T-cell (primary cell): ENCODE results near the gene CKB. TPM values are rescaled to one million over a fixed set of nuclear protein-coding genes. Genes with fewer than 3 reads are reported as not detected.
A peak's percentile ranks its signal among the peaks of the same experiment; 100 is the strongest.

Experiments
- ATAC-seq, 4 experiments: fragments of 200-7000 bp in 3 of 4; fragments of 150-1000 bp in 1 of 4; cut with Tn5 transposase; replicated peaks in 1 of 4; 1 replicate in 3 of 4; 2 replicates in 1 of 4; pipeline ENCODE4 v1.10.0; 2021; ENCODE audit warnings: moderate library complexity in 3 of 4, mild to moderate bottlenecking in 2 of 4, moderate number of reproducible peaks in 1 of 4
- CTCF ChIA-PET, 2 donors: fragments of 300-600 bp; sonication (Branson Sonifier 250); formaldehyde crosslinking; loops; one replicate each; lab custom pipeline; 2022; ENCODE audit warnings: antibody characterized with exemption in 2 of 2; lab: Charles Lee
- POLR2A ChIA-PET, 2 donors: fragments of 300-600 bp; sonication (Branson Sonifier 250); formaldehyde crosslinking; loops; one replicate each; lab custom pipeline; 2022; ENCODE audit warnings: antibody characterized with exemption in 2 of 2; lab: Charles Lee
- DNase-seq, 35 experiments: peaks; one replicate each; pipeline versions ENCODE4 v3.0.0 to v3.0.0-alpha.2; 2013 to 2023
- H3K27ac ChIP-seq: one replicate; pipeline ENCODE4 v1.5.1; 2013; ENCODE audit warnings: low read length
- H3K27me3 ChIP-seq, 2 experiments: replicated peaks in 1 of 2; 1 replicate in 1 of 2; 2 replicates in 1 of 2; pipeline versions ENCODE4 v1.6.1 to v1.7.0; 2013; ENCODE audit warnings: low read length in 1 of 2, mixed read lengths in 1 of 2; ENCODE audit not compliant: control insufficient read depth in 2 of 2, insufficient read depth in 2 of 2; ENCODE audit errors: extremely low read depth in 1 of 2
- H3K36me3 ChIP-seq, 2 donors: 1 replicate in 1 of 2; 2 replicates in 1 of 2; pipeline versions ENCODE4 v1.6.1 to v1.7.0; 2013; ENCODE audit warnings: low read length in 1 of 2; ENCODE audit not compliant: control insufficient read depth in 2 of 2, insufficient read depth in 1 of 2; ENCODE audit errors: extremely low read depth in 1 of 2
- H3K4me1 ChIP-seq, 2 experiments: 1 replicate in 1 of 2; 2 replicates in 1 of 2; pipeline versions ENCODE4 v1.6.1 to v1.7.0; 2013; ENCODE audit warnings: low read length in 2 of 2, mixed read lengths in 1 of 2; ENCODE audit not compliant: insufficient read depth in 2 of 2, control insufficient read depth in 1 of 2; ENCODE audit errors: extremely low read depth in 1 of 2
- H3K4me3 ChIP-seq, 2 donors: 1 replicate in 1 of 2; 2 replicates in 1 of 2; pipeline versions ENCODE4 v1.5.1 to v1.7.0; 2013; ENCODE audit warnings: mild to moderate bottlenecking in 2 of 2, low read length in 1 of 2, moderate library complexity in 1 of 2; ENCODE audit not compliant: control insufficient read depth in 1 of 2; ENCODE audit errors: extremely low read depth in 1 of 2
- H3K9me3 ChIP-seq: 2 replicates; pipeline ENCODE4 v1.7.0; 2013
- H3K27ac Mint-ChIP-seq, 2 donors: one replicate each; pipeline ENCODE4 v1.8.0; 2020 to 2021; ENCODE audit warnings: mild to moderate bottlenecking in 2 of 2, mixed read lengths in 2 of 2
- H3K27me3 Mint-ChIP-seq, 2 donors: one replicate each; pipeline ENCODE4 v1.8.0; 2021 to 2022; ENCODE audit warnings: mixed read lengths in 2 of 2
- H3K36me3 Mint-ChIP-seq: one replicate; pipeline ENCODE4 v1.8.0; 2021; ENCODE audit warnings: mixed read lengths
- H3K4me1 Mint-ChIP-seq, 3 donors: one replicate each; pipeline ENCODE4 v1.8.0; 2020 to 2022; ENCODE audit warnings: mixed read lengths in 3 of 3, mild to moderate bottlenecking in 1 of 3
- H3K4me3 Mint-ChIP-seq, 3 donors: one replicate each; pipeline ENCODE4 v1.8.0; 2020 to 2022; ENCODE audit warnings: mild to moderate bottlenecking in 3 of 3, mixed read lengths in 3 of 3, moderate library complexity in 3 of 3
- H3K9me3 Mint-ChIP-seq, 3 donors: one replicate each; pipeline ENCODE4 v1.8.0; 2020 to 2022; ENCODE audit warnings: mixed read lengths in 3 of 3
- WGBS: methylation state at CpG from one replicate; pipeline ENCODE4 v1.1.5; 2013; ENCODE audit warnings: missing lambda C conversion rate; ENCODE audit not compliant: insufficient coverage; 5-methylcytosine and 5-hydroxymethylcytosine counted together
- total RNA-seq, 35 experiments: library from RNA in 6 of 35; stranded (reverse) in 6 of 35; fragments of 120-200 nt in 1 of 35; gene quantifications; one replicate each; pipeline versions ENCODE4 v1.2.1 to v1.2.4 and lab custom pipeline; 2013 to 2026

The CKB gene
- total RNA-seq, 5 donors from 2014 or later (not counting 1 experiment from before 2014, with no cell fraction given), result 4.7 to 7.6 (median 6.6) TPM

GRCh38 chr14:103476065-103476464 is 46.6 kb downstream of the CKB start:
- Mint-ChIP-seq H3K9me3 (no peaks in the 10 kb centered on the region), H3K36me3 (peaks cover 49% of the 10 kb centered on the region), H3K27ac (no peak overlapping the region), H3K4me1 (peaks cover 14 to 15% (median 15%) of the 10 kb centered on the region in 3 donors), H3K4me3 (no peak overlapping the region), H3K27me3 (no peaks in the 10 kb centered on the region)
- Histone ChIP-seq H3K36me3 (peaks cover 11 to 71% of the 10 kb centered on the region in 2 donors), H3K9me3 (no peaks in the 10 kb centered on the region), H3K27ac (no peak overlapping the region), H3K4me1 (peaks cover 5 to 8% of the 10 kb centered on the region in 2 experiments), H3K27me3 (no peaks in the 10 kb centered on the region), H3K4me3 (no peak overlapping the region)
- ATAC-seq (peak in 3 of 4 experiments; percentile 32 to 45 (median 44)), DNase-seq (peak in 1 of 35 experiments; percentile 10)
- 54% methylated on average over 2 of the region's 3 CpGs for WGBS
- ChIA-PET CTCF (interaction anchor here in 1 of 2 donors (1.1 kb wide), 1 partner anchor 9 kb away, joined by 6 read pairs; no protein-coding TSS in a partner anchor), POLR2A (no interaction called here)

- WGBS, result 98% methylated on average over 4 of the region's 5 CpGs
- ATAC-seq, result no peak
- H3K9me3 Mint-ChIP-seq, result no peaks in the 10 kb centered on the region
Measured at GRCh38 chr14:103474893-103475292, 47.7 kb downstream of the CKB start.

GRCh38 chr14:103472939-103473338 is 49.7 kb downstream of the CKB start:
- H3K9me3 ChIP-seq, result no peaks in the 10 kb centered on the region
- H3K27ac Mint-ChIP-seq, result no peak overlapping the region
- ATAC-seq, result no peak
- no peaks in the 10 kb centered on the region for H3K27me3 ChIP-seq
- no peaks in the 10 kb centered on the region for H3K9me3 Mint-ChIP-seq
- H3K27me3 Mint-ChIP-seq, result no peaks in the 10 kb centered on the region
- H3K27ac ChIP-seq, result no peak overlapping the region
- no peak overlapping the region for H3K4me3 Mint-ChIP-seq
- ChIA-PET CTCF (interaction anchor here in 1 of 2 donors (0.7 kb wide), 1 partner anchor 781 kb away, joined by 4 read pairs; no protein-coding TSS in a partner anchor), POLR2A (no interaction called here)
- H3K4me1 ChIP-seq, result no peaks in the 10 kb centered on the region
- no peaks in the 10 kb centered on the region for H3K4me1 Mint-ChIP-seq
- DNase-seq, result no peak
- peaks cover 15 to 77% of the 10 kb centered on the region in 2 donors for H3K36me3 ChIP-seq
- H3K36me3 Mint-ChIP-seq, result peaks cover 57% of the 10 kb centered on the region
- WGBS, result 70% methylated on average over 2 of the region's 5 CpGs
- no peak overlapping the region for H3K4me3 ChIP-seq

More at GRCh38 chr14:103474893-103475292, 47.7 kb downstream of the CKB start:
- no peak overlapping the region for H3K4me3 Mint-ChIP-seq
- Histone ChIP-seq H3K27me3 (no peaks in the 10 kb centered on the region), H3K9me3 (no peaks in the 10 kb centered on the region), H3K4me1 (peaks cover 0 to 2% of the 10 kb centered on the region in 2 experiments), H3K4me3 (no peak overlapping the region), H3K36me3 (peaks cover 11 to 73% of the 10 kb centered on the region in 2 donors), H3K27ac (no peak overlapping the region)
- no peaks in the 10 kb centered on the region for H3K27me3 Mint-ChIP-seq
- CTCF ChIA-PET, result interaction anchor here in 1 of 2 donors (0.7 kb wide), 1 partner anchor 977 kb away, joined by 3 read pairs; no protein-coding TSS in a partner anchor
- H3K36me3 Mint-ChIP-seq, result peaks cover 51% of the 10 kb centered on the region
- DNase-seq, result no peak
- H3K27ac Mint-ChIP-seq, result no peak overlapping the region
- POLR2A ChIA-PET, result no interaction called here
- peaks cover 3 to 4% (median 3%) of the 10 kb centered on the region in 3 donors for H3K4me1 Mint-ChIP-seq

Other genes with a start within 250 kb of the CKB start
- gene EIF5, start 188.6 kb downstream of the CKB start, total RNA-seq, result 100 to 1,000 TPM; 223 to 650 (median 261) TPM
- 100 to 1,000 TPM in 4 of 5 donors, 10 to 100 TPM in 1; 94.7 to 128 (median 107) TPM for gene MARK3, start 137.4 kb downstream of the CKB start, total RNA-seq
- 10 to 100 TPM; 10.0 to 20.3 (median 17.6) TPM for gene TRMT61A, start 6.4 kb upstream of the CKB start, total RNA-seq
- gene BAG5, start 39.8 kb upstream of the CKB start, total RNA-seq, result 10 to 100 TPM; 28.2 to 36.3 (median 31.1) TPM
- gene COA8, start 40.1 kb upstream of the CKB start, total RNA-seq, result 10 to 100 TPM; 17.7 to 27.5 (median 22.3) TPM
- gene KLC1, start 106.4 kb upstream of the CKB start, total RNA-seq, result 100 to 1,000 TPM; 177 to 241 (median 219) TPM
- 10 to 100 TPM in 3 of 5 donors, 1 to 10 TPM in 2; 7.4 to 15.1 (median 12.9) TPM for gene XRCC3, start 192.6 kb upstream of the CKB start, total RNA-seq
- 10 to 100 TPM in 4 of 5 donors, 1 to 10 TPM in 1; 8.8 to 22.8 (median 22.1) TPM for gene ZFYVE21, start 193.0 kb upstream of the CKB start, total RNA-seq